NCI-H446 treated with DMSO at 0.1 percent for 48 hours (cell line): Measurements from ENCODE around the gene DNAJB6.

ENCODE experiments used
- DNase-seq: peaks from one replicate; lab custom pipeline; 2025; lab: John Stamatoyannopoulos, UW

The DNAJB6 gene

GRCh38 chr7:157370742-157371141 lies 33.9 kb downstream of the DNAJB6 start:
- DNase-seq, result no peak

DNA sequence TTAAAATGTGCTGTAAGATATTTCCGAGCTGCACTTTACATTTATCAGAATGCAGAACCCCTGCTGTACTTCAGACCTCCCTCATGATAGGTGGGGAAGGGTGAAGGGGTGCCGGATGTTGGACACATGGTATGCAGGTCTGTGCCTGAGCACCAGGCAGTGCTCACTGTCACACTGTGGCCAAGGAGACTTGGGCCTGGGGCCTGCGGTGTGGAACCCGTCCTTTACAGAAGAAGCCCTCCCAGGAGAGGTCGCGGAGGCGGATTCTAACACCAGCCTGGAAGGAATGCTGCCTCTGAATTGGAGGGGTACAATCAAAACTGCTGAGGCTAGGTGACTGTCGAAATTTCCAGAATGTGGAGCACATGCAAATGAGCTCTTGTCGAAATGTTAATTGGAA lies 34.5 kb downstream of the DNAJB6 start:
- no peak for DNase-seq

- no peak for DNase-seq
Observed at GRCh38 chr7:157372300-157373232, 35.8 kb downstream of the DNAJB6 start.

- DNase-seq, result no peak
Observed at GRCh38 chr7:157373493-157373892, 36.7 kb downstream of the DNAJB6 start.

DNA sequence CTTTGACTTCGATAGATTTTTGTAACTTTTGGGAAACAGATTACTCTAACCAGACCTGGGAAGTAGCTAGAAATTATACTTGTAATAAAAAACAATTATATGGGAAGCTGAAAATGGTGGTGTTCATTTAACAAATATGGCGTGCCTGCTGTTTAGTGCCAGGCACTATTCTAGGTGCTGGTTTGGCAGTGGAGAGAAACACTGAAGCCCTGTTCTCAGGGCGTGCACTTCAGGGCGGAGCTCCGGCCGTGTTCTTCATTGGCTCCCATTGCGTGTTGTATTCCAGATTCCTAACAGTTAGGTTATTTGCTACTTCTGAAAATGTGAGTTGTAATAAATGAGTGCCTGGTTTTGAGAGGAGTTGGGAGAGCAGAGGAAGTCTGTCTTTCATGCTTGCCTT lies 38.6 kb downstream of the DNAJB6 start:
- no peak for DNase-seq

- DNase-seq, result no peak
Observed at GRCh38 chr7:157377436-157378124, 40.8 kb downstream of the DNAJB6 start.

DNA sequence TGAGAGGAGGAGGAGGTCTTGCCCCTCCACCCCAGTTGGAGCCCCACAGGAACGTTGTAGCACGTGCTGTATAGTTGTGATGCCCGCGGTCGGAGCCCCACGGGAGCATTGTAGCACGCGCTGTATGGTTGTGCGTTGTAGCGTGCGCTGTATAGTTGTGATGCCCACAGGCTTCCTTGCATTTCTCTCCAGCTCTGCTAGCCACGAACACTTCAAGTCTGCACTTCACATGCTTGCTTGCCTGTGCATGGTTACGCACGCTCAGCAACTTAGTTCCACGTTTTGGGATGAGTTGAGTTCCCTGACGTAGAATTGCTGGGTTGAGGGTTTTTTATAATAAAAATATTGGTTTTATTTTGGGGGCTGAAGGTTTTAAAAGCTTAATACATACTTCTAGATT lies 41.6 kb downstream of the DNAJB6 start:
- DNase-seq, result no peak

DNA sequence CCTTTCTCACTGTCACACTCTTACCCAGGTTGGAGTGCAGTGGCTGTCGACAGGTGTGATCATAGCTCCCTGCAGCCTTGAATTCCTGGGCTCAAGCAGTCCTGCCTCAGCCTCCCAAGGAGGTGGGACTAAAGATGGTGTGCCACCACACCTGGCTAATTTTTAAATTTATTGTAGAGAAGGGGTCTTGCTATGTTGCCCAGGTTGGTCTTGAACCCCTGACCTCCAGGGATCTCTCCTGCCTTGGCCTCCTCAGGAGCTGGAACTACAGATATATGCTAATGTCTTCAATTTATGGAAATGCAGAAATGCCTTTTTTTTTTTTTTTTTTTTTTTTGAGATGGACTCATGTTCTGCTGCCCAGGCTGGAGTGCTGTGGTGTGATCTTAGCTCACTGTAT lies 42.7 kb downstream of the DNAJB6 start:
- no peak for DNase-seq

DNA sequence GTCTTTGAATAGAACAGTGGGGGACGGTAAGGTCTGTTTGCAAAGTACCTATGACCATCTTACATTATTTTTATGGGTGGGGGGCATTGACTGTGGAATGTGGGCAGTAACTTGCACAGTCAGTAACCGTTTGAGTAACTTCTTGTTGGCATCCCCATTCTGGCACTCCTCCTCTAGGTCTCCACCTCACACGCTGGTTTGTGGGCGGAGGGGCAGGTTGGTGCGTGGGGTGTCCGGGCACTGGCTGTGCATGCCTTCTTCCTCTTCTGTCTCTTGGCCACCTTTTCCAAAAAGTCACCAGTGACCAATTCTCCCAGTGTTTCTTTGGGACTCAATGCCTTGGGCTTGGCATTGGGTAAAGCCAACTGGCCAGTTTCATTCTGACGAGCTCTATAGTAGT lies 43.6 kb downstream of the DNAJB6 start:
- DNase-seq, result no peak

DNA sequence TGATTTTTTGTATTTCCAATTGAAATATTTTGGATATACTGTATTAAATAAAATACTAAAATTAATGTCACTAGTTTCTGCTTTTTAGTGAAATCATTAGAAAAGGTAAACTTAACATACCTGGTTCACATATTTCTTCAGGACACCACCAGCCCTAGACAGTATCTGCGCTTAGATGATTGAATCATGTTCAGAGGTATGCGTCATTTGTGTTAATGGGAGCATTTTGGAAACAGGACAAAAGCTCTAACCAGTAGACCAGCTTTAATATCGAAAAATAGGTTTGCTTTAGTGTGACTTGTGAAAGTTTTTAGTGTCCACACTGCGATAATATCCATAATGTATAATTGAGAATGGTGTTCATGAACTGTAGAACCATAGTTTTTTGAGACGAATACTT lies 47.1 kb downstream of the DNAJB6 start:
- DNase-seq, result no peak

DNA sequence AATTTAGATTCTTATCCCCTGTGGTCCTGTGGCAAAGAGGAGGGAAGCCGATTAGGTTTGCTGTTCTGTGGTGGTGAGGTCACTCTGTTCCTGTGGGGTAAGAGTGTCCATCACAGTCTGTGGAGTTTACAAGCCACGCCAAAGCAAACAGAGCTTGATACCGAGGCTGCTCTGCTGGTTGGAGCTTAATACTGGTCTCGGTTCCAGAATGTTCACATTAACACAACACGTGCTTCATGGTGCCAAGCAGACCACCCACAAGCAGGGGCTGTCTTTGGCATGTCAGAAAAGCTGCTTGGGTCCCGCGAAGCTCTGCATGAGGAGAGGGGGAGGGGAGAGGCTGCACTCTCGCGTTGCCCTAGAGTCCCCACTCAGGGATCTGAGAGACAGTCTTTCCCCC lies 47.5 kb downstream of the DNAJB6 start:
- no peak for DNase-seq

DNA sequence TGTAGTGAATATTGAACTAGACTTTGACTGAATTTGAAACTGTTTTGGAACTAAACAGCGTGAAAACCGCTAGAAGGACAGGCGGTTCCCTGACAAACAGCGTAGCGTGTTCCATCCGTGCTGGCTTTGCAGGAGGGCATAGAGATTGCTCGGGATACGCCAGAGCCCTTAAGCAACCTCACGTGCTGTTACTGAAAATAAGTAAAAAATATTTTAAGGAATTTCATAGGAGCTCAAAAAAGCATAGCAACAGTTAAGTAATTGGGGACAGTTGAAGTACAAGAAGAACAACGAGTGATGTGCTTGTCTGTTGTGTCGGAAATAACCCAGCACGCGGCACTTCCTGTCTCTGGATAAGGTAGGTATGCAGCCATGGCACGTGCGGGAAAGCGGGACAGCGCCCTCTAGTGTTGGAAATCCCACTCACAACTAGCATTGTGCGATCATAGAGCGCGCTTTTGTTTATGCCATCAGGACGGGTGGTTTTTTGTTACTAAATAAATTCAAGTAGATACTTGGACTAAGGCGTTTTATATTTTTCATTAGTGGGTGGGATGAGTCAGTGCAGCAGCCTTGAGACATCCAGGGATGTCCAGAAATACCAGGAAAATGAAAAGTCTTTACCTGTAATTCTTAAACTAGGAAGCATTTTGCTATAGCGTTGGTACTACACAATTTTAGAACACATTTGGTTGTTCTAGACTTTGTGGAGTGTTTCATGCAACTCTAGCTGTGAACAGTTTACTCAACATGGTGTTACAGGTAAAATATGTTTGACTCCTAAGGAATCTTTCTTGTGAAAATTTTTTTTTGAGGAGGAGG lies 50.4 kb downstream of the DNAJB6 start:
- no peak for DNase-seq

DNA sequence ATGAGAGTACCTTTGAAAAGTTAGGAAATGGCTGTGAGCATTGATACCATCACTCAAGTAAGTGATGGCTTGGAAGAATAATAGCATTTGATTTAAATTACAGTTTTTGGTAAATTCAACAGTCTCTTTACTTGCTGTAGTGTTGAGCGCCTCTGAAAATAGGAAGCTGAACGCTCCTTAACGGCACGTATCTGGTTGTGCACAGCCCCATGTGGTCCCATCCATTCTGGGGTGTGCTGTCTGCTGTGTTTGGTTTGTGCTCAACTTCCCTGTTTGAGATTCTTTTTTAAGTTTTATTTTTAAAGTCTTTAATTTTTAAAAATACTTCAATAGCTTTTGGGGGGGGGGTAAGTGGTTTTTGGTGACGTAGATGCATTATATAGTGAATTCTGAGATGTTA lies 51.5 kb downstream of the DNAJB6 start:
- no peak for DNase-seq

DNA sequence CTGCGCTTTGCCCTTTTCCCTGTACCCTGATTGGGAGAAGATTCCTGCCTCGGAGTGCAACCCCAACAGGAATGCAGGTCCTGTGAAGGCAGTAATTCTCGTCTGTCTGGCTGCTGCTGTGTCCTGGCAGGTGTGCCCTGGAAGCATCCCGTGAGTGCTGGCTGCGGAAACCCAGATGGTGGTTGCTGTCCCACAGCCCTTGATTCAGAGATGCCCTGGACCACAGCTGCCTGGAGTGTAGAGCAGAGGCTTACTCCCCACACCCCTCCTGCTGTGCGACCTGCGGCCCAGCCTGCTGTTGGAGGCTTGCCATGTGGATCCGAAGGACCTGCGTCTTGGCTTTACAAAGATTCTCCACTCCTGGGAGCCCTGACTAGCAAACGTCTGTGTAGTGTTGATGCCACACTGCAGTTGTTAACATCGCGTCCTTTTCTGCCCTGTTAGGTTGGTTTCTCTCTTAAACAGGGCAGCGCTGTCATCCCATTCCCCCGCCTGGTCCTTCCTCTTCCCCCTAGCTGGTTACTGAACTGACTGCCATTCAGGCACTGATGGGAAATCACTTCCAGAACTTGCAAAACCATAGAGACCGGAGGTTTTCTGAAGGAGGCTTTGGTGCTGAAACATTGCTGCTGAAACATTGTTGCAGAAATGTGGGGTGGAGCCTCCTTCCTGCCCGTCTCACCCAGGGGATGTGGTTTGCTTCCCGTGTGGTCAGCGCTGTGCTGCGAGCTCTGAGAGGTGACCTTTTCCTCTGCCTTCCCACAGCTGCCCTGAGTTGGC lies 53.3 kb downstream of the DNAJB6 start:
- no peak for DNase-seq

GRCh38 chr7:157391036-157391710 lies 54.4 kb downstream of the DNAJB6 start:
- DNase-seq, result no peak

DNA sequence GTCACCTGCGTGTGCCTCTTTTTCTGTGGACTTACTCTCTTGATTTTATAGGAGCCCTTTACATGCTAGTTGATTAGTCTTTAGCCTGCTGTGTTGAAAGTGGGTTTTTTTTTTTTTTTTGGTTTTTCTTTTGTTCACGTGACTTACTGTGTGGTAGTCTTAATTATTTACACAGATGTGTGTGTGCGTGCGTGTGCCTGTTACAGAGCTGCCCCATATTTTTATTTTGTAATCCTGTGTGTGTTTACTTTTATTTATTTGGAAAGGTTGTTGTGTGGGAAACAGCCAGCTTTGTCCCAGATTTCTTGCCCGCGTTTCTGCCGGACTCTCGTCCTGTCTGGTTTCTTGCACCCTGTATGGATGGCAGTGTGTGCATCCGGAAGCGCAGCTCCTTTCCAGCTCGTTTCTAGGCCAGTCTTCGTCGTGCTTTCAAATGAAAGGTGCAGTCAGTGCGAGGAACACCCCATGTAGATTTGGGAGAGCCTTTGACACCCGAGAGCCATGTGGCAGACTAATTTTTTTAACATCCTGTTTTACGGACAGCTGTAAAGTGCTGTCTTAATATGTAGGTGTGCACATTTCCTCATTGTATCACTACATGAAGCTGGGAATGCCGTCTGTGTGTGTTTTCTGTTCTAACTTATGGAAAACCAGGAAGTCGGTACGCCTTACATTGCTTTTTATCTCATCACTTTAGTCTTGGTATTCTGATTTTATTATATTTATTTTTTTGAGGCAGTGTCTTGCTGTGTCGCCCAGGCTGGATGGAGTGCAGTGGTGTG lies 55.6 kb downstream of the DNAJB6 start:
- no peak for DNase-seq

DNA sequence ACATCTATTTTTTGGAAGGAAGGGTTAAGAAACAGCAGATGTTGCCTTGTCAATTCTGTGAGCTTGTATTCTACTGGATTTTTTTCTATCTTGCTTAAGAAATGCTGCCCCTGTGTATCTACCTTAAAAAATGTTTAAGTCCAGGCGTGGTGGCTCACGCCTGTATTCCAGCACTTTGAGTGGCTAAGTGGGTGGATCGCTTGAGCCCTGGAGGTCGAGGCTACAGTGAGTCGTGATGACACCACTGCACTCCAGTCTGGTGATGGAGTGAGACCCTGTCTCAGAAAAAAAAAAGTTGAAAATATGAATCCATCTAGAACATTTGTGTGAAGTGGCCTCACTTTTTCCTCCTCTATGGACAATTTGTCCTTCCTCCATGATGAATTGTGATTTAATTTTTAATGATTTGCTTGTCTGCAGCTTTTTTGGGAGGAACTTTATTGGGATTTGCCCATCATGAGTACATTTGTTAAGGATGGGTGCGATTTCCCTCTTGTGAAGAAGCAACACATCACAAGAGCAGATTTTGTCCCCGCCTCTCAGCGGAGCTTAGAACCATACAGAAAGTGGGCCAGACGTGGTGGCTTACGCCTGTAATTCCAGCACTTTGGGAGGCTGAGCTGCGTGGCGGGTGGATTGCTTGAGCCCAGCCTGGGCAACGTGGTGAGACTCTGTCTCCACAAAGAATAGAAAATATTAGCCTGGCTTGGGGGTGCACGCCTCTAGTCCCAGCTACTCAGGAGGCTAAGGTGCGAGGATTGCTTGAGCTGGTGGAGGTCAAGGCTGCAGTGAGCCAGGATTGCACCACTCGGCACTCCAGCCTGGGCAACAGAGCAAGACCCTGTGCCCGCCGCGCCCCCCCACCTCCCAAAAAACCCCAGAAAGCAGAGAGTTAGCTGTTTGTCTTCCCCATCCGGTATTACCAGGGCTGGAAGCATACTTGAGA lies 57.7 kb downstream of the DNAJB6 start:
- DNase-seq, result no peak

DNA sequence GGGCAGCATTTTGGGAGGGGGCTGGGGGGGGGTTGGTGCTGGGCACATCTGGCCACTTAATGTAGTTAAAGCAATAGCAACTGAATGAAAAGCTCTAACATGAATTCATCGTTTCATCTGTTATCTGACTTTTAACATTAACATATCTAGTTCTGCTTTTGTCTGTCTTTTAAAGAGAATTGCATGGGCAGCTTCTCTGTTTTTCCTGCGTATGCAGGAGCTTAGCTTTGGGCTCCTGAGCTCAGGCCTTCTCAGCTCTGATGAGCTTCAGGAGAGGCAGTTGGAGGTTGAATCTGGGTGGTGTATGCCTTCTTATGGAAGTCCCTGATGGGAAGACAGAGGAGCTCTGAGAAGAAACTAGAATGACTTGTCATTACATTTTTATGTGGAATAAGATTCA lies 58.4 kb downstream of the DNAJB6 start:
- DNase-seq, result no peak

DNA sequence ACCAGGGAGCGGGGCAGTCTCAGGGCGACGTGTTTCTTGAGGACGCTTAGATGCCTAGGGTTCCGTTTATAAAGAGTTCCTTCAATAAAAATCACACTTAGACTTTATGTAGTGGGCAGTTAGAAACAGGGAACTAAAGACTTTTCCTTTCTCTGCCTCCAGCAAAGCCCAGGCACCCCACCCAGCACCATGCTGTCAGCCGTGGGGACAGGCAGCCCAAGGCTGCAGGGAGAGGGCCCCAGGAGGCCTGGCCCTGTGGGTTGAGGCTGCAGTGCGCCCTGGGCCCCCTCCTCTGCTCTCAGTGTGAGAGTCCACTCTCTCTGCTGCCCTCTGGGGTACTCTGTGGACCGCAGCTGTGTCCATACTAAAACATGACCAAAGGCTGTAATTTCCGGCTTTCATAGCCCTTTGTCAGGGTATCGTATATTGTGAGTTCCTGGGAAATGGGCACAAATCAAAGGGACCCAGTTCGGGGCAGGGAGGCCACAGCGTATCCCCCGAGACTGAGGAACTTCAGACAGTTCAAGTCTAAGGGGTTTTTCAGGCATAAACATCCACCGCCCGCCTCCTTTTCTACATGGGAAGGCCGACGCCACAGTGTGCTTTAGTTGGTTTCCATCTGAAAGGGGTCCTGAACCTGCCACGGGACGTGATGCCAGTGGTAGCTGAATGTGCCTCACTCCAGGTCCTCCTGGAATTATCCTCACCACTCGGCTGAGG lies 59.7 kb downstream of the DNAJB6 start:
- DNase-seq, result no peak
